Ramos (cell line): Measurements from ENCODE around the gene BMERB1.

Experiments
- in situ Hi-C: fragments of 300-500 bp; cut with MboI; formaldehyde crosslinking; loops from one replicate; pipeline ENCODE4 v1.14.3; 2022; ENCODE audit warnings: low sequenced_read_pairs; ENCODE audit not compliant: unreplicated experiment

Gene BMERB1

DNA sequence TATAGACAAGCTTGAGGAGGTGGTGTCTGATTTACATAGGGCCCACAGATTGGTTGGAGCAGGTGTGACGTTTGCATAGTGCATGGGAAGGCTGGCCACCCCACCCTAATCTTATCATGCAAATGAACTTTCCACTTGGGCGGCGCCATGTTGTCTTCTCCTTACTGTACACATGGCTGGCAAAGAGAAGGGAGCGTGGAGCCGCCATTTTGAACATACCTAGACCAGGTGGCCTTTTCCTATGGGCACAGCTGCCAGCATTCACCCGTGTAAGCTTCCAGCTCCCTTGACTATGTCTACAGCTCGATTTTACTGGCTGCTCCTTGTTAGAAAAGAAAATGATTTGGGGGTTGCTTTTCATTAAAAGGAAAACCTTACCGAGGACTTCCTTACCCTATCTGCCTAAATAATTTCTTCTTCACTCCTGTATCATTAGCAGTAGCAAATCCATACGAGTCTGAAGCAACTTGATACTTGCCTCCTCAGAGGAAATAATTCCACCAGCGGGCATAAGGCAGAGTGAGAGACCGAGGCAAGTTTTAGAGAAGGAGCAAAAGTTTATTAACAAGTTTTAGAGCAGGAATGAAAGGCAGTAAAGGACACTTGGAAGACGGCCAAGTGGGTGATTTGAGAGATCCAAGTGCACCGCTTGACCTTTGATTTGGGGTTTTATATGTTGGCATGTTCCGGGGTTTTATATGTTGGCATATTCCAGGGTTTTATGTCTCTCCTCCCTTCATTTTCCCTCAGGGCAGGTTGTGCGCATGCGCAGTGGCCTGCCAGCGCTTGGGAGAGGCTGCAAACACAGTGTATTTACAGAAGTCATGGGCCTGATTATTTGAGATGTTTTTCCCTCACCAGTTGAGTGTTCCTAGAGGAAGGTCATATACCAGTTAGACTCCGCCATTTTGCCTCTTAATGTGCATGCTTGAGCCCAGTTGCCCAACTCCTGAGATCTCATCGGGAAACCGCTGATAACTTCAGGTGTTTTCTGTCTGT lies 142.9 kb downstream of the BMERB1 start:
- in situ Hi-C loops, result no loop called here

DNA sequence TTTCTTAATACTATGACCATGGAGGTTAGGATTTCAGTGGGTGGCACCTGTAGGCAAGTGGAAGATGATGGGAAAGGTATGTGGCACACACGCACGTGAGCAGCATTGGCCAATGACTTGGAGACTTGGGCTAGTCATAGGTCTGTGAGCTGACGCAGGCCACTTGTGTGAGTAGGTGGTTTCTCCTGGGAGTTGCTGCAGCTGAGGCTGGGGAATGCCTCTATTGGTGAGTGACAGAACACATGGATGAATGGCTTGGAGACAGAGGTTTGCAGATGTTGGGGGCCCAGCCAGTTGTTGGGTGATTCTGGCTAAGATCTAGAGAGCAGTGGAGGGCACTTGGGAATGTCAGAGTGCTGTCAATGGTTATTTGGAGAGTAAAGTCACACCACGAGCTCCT lies 144.4 kb downstream of the BMERB1 start:
- in situ Hi-C loops, result no loop called here

DNA sequence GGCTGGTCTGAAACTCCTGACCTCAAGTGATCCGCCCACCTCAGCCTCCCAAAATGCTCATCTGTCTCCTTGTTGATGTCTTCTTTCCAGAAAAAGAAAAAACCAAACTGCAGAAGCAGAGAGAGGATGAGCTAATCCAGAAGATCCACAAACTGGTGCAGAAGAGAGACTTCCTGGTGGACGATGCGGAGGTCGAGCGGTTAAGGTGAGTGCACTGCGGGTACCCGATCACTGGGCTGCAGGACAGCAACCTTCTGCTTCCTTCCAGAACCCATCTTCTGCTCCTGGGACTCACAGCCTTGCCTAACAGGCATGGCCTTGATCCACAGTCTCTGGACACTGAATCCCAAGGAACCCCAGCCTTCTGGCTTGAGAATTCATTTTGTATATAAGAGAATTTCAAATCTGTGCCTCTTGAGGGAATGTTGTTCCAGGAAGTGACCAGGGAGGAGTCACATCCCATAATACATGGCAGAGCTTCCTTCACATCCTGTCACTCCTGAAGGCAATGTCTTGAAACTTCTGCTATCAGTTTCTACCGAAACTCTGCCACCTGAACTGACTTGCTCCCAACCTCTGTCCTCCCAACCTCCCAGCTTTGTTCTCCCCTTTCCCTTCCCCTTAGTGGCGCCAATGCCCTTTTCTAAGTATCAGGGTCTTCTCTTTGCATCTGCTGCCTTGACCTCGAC lies 146.9 kb downstream of the BMERB1 start:
- in situ Hi-C loops, result no loop called here

DNA sequence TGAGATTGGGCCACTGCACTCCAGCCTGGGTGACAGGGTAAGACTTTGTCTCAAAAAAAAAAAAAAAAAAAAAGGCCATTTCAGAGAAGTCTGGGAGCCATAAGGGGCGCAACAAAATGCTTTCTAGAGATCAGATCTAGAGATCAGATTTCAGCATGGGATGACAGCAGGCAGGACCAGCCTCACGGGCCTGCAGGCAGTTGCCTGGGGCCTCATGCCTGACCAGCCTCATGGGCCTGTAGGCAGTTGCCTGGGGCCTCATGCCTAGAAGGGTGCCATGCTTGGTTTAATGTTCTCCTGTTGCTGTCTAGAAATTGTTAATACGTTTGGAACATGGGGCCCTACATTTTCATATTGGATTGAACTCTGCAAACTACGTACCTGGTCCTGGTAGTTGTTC lies 149.1 kb downstream of the BMERB1 start:
- in situ Hi-C loops, result no loop called here

DNA sequence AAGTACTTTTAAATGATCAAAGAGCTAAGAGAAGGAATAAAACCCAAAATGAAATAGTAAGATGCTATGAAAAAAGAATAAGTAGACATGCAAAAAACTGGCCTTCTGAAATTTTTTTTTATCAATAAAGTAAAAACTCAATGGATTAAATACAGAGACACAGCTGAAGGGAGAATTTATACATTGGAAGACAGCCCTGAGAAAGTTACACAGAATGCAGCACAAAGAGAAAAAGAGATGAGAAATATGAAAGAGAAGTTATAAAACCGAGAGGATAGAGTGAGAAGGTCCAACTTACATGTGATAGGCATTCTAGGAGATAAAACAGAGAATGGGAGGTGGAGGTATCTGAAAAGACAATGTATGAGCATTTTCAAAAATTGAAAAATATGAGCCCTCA lies 151.6 kb downstream of the BMERB1 start:
- in situ Hi-C loops, result no loop called here

DNA sequence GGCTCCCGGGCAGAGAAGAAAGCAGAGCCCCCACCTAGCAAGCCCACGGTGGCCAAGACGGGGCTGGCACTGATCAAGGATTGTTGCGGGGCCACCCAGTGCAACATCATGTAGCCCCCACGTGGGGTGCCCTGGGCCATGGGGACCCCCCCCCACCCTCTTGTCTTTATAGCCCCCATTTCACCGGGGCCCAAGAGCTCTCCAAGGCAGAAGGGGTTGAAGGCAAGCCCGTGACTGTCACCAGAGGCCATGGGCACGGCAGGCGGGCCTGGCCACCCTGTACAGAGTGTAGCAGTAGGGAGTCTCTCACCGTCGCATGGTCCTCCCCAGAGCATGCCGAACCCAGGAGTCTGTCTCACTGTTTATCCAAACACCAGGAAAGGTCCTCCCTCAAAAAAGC lies 152.3 kb downstream of the BMERB1 start:
- in situ Hi-C loops, result no loop called here

DNA sequence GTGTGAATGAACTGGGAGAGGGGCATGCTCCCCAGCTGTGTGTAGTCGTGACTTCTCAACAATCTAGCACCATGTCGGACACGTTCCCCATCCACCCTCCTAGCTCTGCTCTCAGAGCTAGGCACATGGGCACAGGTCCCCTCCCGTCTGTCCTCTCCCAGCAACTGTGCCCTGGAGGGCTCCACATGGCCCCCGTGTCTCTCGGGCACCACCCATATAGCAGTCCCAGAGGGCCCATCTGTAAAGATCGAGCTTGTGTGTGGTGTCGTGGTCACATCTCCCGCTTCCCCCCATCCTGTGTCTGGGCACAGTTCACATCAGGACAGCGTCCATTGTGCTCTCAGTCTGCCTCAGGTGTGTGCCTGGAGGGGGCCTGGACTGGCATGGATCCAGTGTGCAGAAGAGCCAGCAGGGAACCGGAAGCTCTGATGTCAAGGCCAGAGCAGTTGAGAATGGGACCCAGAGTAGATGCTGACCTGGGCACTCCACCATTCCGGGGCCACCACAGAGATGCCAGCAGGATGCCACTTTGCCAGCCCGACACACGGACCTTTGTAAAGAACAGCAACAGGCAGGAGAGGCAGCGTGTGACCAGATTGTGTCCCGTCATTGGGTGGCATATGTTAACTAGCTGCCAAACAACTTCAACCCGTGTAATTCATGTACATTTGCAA lies 152.9 kb downstream of the BMERB1 start:
- in situ Hi-C loops, result no loop called here

DNA sequence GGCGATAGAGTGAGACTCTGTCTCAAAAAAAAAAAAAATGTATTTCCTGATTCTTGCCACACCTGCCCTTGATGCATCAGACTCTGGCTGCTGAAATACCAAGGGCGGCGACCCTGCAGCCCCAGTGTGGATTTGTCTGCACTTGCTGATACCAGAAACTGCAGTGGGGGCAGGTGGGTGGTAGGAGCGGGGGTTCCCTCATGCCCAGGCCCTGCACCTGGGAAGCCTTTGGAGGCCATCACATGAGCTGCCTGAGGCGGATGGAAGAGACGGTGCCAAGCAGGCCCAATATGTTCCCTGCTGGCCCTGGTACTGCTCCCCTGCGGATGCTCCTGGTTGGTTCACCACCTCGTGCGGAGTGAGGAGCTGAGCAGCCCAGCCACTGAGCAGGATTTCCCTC lies 157.9 kb downstream of the BMERB1 start:
- in situ Hi-C loops, result no loop called here

DNA sequence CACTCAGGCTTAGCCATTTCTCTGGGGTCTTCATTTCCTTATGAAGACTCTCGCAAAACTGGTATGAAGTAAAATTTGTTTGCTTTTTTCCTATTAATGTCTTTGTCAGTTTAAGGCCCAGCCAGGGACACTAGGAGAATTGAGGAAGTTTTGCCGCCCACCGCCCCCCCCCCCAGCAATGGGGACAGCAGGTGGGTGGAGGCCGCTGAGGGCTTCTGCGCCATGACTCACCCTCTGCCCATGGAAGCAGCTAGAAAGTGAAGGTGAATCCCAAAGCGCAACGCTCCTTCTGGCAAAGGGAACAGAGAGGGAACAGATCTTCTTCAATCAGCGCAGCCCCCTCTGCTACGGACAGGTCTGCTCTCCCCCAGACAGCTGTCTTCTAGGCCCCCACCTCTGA lies 158.8 kb downstream of the BMERB1 start:
- in situ Hi-C loops, result no loop called here

DNA sequence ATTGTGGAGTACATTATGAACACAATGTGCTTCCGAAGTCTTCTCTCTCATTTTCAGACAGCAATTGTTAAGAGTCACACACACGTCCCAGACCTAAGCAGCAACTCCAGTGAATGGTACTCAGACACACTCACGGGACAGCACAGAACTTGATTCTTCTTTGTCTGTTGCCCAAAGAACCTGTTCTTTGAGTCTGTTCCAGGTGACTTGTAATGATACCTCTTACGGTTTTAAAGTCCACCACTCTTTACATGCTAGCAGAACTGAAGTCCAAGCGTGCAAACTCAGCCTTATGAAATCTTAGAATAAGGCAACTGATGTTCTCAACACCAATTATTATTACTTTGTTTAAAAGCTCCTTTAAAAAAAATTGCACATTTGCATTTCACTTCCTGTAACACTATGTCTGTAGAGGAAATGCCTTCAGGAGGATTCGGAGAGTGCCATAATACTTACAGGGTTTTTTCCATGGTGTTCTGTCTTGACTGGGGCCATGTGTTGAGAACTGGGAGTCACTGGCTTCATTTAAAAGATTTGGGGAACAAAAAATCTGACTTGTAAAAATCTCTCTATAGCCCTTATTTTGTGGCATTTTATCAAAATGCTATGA lies 160.4 kb downstream of the BMERB1 start:
- in situ Hi-C loops, result no loop called here

DNA sequence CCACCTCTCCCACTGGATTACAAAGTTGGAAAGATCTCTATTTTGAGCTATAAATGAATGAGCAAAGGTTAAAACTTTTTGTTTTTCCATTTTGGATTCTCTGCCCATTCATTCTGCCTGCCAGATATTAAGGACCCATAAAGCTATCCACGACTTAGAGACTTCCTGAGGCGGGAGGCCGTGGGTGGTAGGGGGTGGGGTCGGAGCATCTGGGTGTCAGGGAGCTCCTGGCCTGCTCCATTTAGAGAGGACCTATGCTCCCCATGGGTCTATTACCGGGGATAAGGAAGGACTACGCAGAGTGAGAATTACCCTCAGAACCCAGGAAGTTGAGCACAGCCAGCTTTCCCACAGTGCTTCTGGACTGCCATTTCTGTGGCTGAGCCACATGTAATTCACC lies 162.7 kb downstream of the BMERB1 start:
- in situ Hi-C loops, result no loop called here

DNA sequence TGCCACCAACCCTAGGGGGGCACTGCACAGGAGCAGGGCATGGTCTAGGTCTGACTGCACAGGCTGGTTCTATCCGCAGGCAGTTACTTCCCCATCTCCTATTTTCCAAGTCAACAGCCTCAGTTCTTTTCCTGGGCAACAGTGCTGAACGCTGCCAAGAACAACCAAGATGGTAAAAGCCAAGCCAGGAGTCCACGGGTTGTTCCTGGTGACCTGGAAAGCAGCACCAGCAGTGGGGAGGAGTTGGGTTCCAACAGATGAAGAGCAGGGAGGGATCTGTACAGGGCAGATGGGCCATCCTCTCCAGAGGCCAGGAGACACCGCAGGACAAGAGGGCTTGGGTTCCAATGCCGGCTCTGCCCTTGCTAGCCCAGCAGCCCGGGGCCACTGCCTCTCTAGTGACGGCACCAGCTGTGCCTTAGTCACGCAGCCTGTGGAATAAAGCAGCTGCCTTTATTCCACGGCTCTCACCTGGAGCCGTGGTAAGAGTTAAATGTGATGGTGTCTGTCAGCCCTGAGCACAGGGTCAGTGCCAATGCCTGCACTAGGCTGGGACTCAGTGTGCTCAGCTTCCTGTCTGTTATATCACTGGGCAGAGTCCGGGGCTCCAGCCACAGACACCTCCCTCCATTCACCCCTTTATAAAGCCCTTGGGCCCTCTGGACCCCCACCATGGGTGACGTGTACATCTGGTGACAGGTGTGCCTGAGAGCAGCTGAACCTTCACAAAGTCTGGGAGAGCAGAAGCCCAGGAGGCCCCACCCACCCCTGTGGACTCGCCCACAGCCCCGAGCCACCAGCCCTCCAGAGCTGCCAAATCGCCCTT lies 163.6 kb downstream of the BMERB1 start:
- in situ Hi-C loops, result no loop called here

DNA sequence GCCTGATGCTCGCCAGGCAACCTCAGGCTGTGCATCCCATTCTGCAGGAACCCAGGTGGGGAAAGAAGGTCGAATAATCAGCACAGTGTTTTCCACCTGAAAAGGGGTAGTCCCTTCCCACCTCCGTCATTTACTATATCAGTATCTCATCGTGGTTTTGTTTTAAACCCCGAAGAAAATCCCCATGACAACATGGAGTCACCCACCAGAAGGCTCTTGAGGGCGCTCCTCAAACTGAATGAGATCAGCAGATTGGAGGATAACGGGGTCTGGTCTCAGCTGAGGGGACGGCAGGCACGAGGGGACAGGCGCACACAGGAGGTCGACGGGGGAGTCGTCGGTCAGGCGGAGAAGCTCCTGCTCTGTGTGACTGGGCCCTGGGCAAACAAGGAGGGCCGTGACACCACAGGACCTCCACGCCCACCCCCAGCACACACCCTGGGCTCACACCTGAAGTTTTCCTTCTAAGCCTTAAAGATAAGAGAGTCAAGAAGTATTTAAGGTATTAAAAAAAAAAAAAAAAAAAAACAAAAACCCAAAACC lies 164.3 kb downstream of the BMERB1 start:
- in situ Hi-C loops, result no loop called here

DNA sequence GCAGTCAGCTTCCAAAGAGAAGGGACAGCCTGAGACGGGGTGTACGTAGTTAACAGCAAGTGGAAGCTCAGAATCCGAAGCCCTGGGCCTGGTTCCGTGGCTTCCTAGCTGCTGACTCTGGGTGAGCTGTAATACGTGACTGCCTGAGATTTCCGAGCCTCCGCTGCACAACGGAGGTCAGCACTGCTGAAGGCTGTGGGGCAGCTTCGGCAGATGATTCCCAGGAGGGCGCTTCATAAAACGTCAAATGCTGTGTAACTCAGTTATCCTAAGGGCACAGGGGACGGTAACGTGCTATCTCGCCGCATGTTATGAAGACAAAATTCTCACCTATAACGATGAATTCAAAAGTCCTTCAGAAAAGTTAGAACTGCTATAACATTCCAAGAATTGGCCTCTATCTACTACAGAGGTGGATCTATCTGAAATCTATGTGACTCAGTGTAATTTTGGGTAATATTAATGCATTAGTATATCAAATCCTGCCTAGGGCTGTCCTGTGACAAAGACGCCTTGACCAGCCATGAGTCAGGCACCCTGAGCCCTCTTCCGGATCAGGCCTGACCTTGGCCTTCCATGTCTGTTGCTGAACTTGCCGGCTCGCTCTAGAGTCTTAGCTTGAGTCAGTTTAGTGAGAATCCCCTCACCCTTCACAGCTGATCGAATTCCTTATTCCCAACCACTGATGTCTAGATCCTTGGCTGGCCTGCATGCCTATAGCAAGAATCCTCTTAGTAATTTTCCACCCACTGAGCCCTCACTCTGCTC lies 165.1 kb downstream of the BMERB1 start:
- in situ Hi-C loops, result no loop called here

DNA sequence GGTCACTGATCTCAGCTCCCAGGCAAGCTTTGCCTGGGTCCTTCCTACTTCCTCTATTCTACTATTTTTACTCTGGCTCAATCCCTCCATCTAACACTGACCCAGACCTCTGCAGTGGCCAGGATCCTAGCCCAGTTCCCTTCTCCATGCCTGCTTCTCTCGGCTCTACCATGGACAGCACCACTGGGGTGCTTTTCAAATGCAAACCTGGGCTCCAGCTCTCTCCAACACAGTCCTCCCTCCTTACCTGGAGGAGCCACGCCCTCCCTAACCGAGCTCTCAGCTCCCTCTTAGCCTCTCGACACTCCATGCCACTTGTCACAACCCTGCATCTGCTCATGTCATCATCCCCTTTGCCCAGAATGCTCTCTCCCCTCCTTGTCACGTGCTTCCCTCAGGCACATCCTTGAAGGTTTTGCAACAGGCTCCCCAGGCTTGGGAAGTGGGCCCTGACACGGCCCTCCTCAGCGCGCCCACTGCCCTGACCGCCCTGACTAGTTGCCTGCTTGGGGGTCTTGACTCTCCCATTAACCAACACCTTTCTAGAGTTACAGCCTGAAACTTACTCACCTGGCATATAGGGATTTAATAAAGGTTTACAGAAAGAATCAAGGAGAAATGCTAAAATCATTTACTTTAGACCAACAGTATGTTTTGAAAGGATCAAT lies 167.0 kb downstream of the BMERB1 start:
- in situ Hi-C loops, result no loop called here

DNA sequence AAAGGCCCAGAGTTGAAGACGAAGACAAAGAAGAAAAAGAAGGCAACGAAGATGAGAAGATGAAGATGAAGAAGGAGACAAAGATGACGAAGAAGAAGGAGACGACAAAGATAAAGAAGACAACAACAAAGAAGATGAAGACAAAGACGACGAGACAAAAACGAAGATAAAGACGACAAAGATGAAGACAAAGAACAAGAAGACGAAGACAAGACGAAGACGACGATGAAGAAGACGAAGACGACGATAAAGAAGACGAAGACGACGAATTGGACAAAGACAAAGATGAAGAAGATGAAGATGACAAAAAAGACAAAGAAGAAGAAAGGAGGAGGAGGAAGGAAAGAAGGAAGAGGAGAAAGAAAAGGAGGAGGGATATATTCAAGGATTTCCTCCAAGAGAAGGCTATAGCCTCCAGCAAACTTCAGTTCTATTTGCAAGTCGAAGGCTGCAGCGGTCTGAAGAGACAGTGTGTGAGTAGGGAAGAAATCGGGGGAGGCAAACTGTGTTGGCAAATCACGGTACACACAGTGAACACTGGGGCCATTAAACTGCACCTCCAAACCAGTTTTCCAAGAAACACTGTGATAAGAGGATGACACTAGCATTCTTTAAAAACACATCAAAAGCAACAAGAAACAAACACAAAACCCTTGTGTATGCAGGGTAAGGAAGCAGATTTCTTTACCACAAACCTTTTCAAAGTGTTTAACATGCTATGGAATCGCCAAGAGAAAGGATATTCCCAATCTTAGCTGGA lies 168.1 kb downstream of the BMERB1 start:
- in situ Hi-C loops, result no loop called here
